ENCODE measurements around the gene ZNF155.
A peak's percentile ranks its signal among the peaks of the same experiment; 100 is the strongest.
"Not testable (repeated sequence)": the region's sequence is repeated elsewhere in the genome, so short reads cannot be mapped to it uniquely, and the experiment has no call there.

The ZNF155 gene

GRCh38 chr19:43983912-43984686 lies at the start of gene ZNF155:
TSS of gene ZNF155 (plus strand) at chr19:43984188. CDS start at chr19:43988544, 4,356 bp downstream.
- peak; percentile 98 for DNase-seq (ENCODE audit: low read depth)
- no peak for TF ChIP-seq CTCF (conservative IDR thresholded peaks at IDR 0.05; ENCODE audit: low read depth, low read length)
- H3K4me3 ChIP-seq (ENCODE audit: low read depth, low read length): peak within 1 kb of the TSS; percentile 87

GRCh38 chr19:43934985-43935708 lies 48.8 kb upstream of the ZNF155 start, which contains the start of gene ZNF45:
TSS of gene ZNF45 (minus strand) at chr19:43935282. CDS start at chr19:43922185, 13,097 bp downstream.
- peak within 1 kb of the TSS; percentile 70 for H3K4me3 ChIP-seq (ENCODE audit: low read depth, low read length)
- no peak for TF ChIP-seq CTCF (conservative IDR thresholded peaks at IDR 0.05; ENCODE audit: low read depth, low read length)
- DNase-seq (ENCODE audit: low read depth): peak; percentile 91

DNA sequence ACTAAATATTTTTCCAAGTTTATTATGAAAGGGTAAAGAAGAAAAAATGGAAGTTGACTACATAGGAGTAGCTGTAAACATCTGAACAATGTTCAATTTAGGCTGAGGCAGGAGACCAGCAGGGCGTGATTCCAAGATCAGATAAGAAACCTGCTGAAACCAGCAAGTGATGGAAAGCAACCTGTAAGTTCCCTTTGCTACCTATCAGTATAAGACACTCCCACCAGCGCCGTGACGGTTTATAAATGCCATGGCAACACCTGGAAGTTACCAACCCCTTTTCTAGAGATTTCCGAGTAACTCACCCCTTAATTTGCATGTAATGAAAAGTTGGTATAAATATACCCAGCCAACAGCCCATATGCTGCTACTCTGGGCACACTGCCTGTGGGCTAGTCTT lies 47.8 kb upstream of the ZNF155 start:
- DNase-seq (ENCODE audit: low read depth): no peak
- TF ChIP-seq CTCF (conservative IDR thresholded peaks at IDR 0.05; ENCODE audit: low read depth, low read length): no peak
- no peak overlapping the region for H3K4me3 ChIP-seq (ENCODE audit: low read depth, low read length)

DNA sequence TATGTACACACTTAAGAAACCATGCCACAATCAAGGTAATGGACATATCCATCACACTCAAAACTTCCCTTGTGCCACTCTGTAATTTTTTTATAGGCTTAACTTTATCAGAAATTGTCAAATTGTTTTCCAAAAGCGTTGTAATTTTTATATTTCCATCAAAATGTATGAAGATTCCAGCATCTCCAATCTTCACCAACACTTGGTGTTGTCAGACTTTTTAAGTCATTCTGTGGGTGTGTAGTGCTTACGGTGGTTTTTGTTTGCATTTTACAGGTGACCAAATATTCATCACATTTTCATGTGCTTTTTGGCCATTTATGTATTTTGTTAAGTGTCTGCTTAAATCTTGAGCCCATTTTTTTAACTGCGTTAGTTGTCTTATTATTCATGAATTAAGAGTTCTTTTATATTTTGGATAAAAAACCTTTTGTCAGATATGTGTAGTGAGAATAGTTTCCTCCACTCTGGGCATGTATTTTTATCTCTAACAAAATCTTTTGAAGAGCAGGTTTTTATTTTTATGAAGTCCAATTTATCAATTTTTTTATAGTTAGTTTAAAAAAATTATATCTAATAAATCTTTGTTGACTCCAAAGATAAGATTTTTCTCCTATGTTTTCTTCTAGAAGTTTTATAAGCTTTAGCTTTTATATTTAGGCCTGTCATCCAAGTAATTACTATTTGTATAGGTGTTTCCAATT lies 44.3 kb upstream of the ZNF155 start:
- H3K4me3 ChIP-seq (ENCODE audit: low read depth, low read length): no peak overlapping the region
- no peak for DNase-seq (ENCODE audit: low read depth)
- no peak for TF ChIP-seq CTCF (conservative IDR thresholded peaks at IDR 0.05; ENCODE audit: low read depth, low read length)

GRCh38 chr19:43940719-43941118 lies 43.3 kb upstream of the ZNF155 start:
- H3K4me3 ChIP-seq (ENCODE audit: low read depth, low read length): no peak overlapping the region
- no peak for TF ChIP-seq CTCF (conservative IDR thresholded peaks at IDR 0.05; ENCODE audit: low read depth, low read length)

GRCh38 chr19:43941209-43941608 lies 42.8 kb upstream of the ZNF155 start:
- no peak for DNase-seq (ENCODE audit: low read depth)
- TF ChIP-seq CTCF (conservative IDR thresholded peaks at IDR 0.05; ENCODE audit: low read depth, low read length): no peak
- H3K4me3 ChIP-seq (ENCODE audit: low read depth, low read length): no peak overlapping the region

More at GRCh38 chr19:43940719-43941118, 43.3 kb upstream of the ZNF155 start:
- no peak for DNase-seq (ENCODE audit: low read depth)

- H3K4me3 ChIP-seq (ENCODE audit: low read depth, low read length); DNase-seq (ENCODE audit: low read depth): not testable (repeated sequence)
Observed at GRCh38 chr19:43947412-43947811, 36.6 kb upstream of the ZNF155 start.

- H3K4me3 ChIP-seq (ENCODE audit: low read depth, low read length); DNase-seq (ENCODE audit: low read depth): not testable (repeated sequence)
Observed at GRCh38 chr19:43949803-43950202, 34.2 kb upstream of the ZNF155 start.
